Tibial nerve (tissue), 4 donors: ENCODE data around the gene FGD5.

ENCODE experiments used
- EP300 ChIP-seq, 2 donors: sonication (generic); formaldehyde crosslinking; IDR thresholded peaks; one replicate each; pipeline ENCODE4 v1.6.1; 2017; ENCODE audit warnings: antibody characterized with exemption in 2 of 2, mild to moderate bottlenecking in 1 of 2
- TF ChIP-seq, protein P1 (sequence below), 5 experiments: fragments of 200-600 bp in 3 of 5; fragments of 450-650 bp in 2 of 5; sonication (generic) in 3 of 5; IDR thresholded peaks; one replicate each; pipeline ENCODE4 v1.5.1; 2016 to 2019; ENCODE audit warnings: antibody characterized with exemption in 5 of 5, mild to moderate bottlenecking in 3 of 5, moderate library complexity in 2 of 5

DNA sequence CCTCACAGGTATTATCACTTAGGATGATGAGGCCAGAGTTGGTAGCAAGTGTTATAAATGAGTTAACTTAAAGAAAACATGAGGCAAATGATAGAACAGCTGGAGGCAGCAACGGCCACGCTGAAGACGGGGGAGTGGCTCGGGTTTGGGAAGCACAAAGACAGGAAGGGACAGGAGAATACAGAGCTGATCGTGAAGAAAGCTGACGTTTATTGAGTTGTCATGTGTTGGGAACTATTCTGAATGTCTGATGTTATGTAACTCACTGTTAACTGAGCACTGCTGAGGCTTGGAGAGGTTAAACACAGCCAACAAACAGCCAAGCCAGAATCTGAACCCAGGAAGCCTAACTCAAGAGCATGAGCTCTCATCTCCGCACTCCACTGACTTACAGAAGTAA, 42.3 kb downstream of the FGD5 start:
- TF ChIP-seq, protein P1, sequence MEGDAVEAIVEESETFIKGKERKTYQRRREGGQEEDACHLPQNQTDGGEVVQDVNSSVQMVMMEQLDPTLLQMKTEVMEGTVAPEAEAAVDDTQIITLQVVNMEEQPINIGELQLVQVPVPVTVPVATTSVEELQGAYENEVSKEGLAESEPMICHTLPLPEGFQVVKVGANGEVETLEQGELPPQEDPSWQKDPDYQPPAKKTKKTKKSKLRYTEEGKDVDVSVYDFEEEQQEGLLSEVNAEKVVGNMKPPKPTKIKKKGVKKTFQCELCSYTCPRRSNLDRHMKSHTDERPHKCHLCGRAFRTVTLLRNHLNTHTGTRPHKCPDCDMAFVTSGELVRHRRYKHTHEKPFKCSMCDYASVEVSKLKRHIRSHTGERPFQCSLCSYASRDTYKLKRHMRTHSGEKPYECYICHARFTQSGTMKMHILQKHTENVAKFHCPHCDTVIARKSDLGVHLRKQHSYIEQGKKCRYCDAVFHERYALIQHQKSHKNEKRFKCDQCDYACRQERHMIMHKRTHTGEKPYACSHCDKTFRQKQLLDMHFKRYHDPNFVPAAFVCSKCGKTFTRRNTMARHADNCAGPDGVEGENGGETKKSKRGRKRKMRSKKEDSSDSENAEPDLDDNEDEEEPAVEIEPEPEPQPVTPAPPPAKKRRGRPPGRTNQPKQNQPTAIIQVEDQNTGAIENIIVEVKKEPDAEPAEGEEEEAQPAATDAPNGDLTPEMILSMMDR (IDR thresholded peaks at IDR 0.05), result no peak
- no peak for TF ChIP-seq EP300 (IDR thresholded peaks at IDR 0.05)
